ENCODE measurements around the gene PADI2. TPM values are rescaled to one million over a fixed set of nuclear protein-coding genes. Genes with fewer than 3 reads are reported as not detected.

Gene PADI2
- total and polyA plus RNA-seq, 2 experiments from 2014 or later = 1.7 to 4.3 TPM

- Histone ChIP-seq H3K9me2 (ENCODE audit: insufficient read depth) (no peaks in the 10 kb centered on the region), H3K36me3 (ENCODE audit: insufficient read depth) (no peaks in the 10 kb centered on the region), H3K27ac (ENCODE audit: low read depth) (no peak overlapping the region), H4K20me1 (replicated peaks; ENCODE audit: insufficient read depth) (no peaks in the 10 kb centered on the region; the same call in 1 of the 2 replicates), H3F3A (replicated peaks; ENCODE audit: low read depth) (peaks cover 6% of the 10 kb centered on the region; the same call in 1 of the 2 replicates), H3K79me2 (replicated peaks; ENCODE audit: insufficient read depth) (no peaks in the 10 kb centered on the region), H3K4me1 (ENCODE audit: insufficient read depth) (peaks cover 6% of the 10 kb centered on the region; the same call in 1 of the 2 replicates), H3K27me3 (ENCODE audit: insufficient read depth) (peaks cover 15% of the 10 kb centered on the region), H2AFZ (no peak overlapping the region), H3K4me3 (no peak overlapping the region), H3K4me2 (no peak overlapping the region)
- no peak for ATAC-seq
- Mint-ChIP-seq H3K4me1 (peaks cover 34% of the 10 kb centered on the region), H3K27me3 (ENCODE audit: insufficient read depth, low read depth, poor library complexity) (peaks cover 28% of the 10 kb centered on the region), H3K9me3 (no peaks in the 10 kb centered on the region), H3K27ac (no peak overlapping the region), H3K4me3 (no peak overlapping the region), H3K36me3 (ENCODE audit: low read depth) (no peaks in the 10 kb centered on the region)
- no peak for TF ChIP-seq STAT1 (IDR thresholded peaks at IDR 0.05; ENCODE audit: unreplicated experiment)
- TF ChIP-seq EZH2 (IDR thresholded peaks at IDR 0.05; ENCODE audit: low read depth, unreplicated experiment) = no peak
- TF ChIP-seq CREB1 (CRISPR knock-in tag; IDR thresholded peaks at IDR 0.05; ENCODE audit: low read depth) = no peak
- TF ChIP-seq JUNB (IDR thresholded peaks at IDR 0.05; ENCODE audit: unreplicated experiment) = no peak
- TF ChIP-seq CTCF (conservative IDR thresholded peaks at IDR 0.05; ENCODE audit: low read depth in 2 of 2) = no peak
- TF ChIP-seq NANOG (IDR thresholded peaks at IDR 0.05; ENCODE audit: borderline replicate concordance) = no peak
- no peak for TF ChIP-seq EZH2phosphoT487 (IDR thresholded peaks at IDR 0.05; ENCODE audit: unreplicated experiment)
- no peak for TF ChIP-seq REST (IDR thresholded peaks at IDR 0.05; ENCODE audit: unreplicated experiment)
- no peak for TF ChIP-seq ZNF114 (CRISPR knock-in tag; IDR thresholded peaks at IDR 0.05)
- no peak for TF ChIP-seq ZNF331 (CRISPR knock-in tag; IDR thresholded peaks at IDR 0.05; ENCODE audit: low read depth)
- no peak for TF ChIP-seq ZNF462 (CRISPR knock-in tag; IDR thresholded peaks at IDR 0.05)
- no peak for TF ChIP-seq POLR2AphosphoS5 (IDR thresholded peaks at IDR 0.05; ENCODE audit: low read depth)
- no peak for TF ChIP-seq ETS1 (IDR thresholded peaks at IDR 0.05)
- no peak for DNase-seq (ENCODE audit: low spot score)
Measured at GRCh38 chr1:17122521-17123164, 3.4 kb upstream of the PADI2 start.
